GM10248 (cell line): ENCODE results near the gene LY9.

Source experiments
- CTCF ChIA-PET: fragments of 300-600 bp; sonication (Branson Sonifier 250); formaldehyde crosslinking; extraction: SDS; loops from one replicate; lab custom pipeline; 2021; ENCODE audit warnings: antibody characterized with exemption; lab: Yijun Ruan, JAX
- POLR2A ChIA-PET: fragments of 350-650 bp; sonication (Branson Sonifier 250); formaldehyde crosslinking; extraction: SDS; loops from one replicate; lab custom pipeline; 2020; ENCODE audit warnings: antibody characterized with exemption; lab: Yijun Ruan, JAX
- DNase-seq: peaks from one replicate; pipeline ENCODE4 v3.0.0; 2012; ENCODE audit errors: extremely low spot score
- TF ChIP-seq, protein P1 (sequence below): IDR thresholded peaks from 2 replicates; pipeline ENCODE4 v1.5.1; 2012; ENCODE audit warnings: mild to moderate bottlenecking, low read depth; ENCODE audit errors: extremely low read depth, missing control alignments, control extremely low read depth

Gene LY9

DNA sequence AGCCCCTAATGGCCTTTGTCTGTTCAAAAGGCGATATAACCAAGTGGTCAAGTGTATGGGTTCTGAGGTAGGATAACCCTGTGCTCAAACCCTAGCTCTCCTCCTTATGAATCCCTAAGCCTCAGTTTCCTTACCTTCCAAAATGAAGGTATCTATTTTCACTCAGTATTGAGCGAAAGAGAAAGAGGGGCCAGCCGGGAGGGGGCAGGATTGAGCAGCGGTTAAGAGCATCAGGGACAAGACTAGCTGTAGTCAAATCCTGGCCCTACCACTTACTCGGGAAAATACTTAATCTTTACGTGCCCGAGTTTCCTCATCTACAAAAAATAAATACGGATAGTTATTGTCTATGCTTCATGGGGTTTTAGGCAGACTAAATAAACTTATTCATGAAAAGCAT, 25.7 kb downstream of the LY9 start:
- POLR2A ChIA-PET = no interaction called here
- CTCF ChIA-PET = interaction anchor here (1.3 to 2.8 kb wide), 5 partner anchors 10 to 54 kb away, joined by 3 to 10 read pairs (median 4); no protein-coding TSS in a partner anchor
- no peak for DNase-seq
- TF ChIP-seq, protein P1, sequence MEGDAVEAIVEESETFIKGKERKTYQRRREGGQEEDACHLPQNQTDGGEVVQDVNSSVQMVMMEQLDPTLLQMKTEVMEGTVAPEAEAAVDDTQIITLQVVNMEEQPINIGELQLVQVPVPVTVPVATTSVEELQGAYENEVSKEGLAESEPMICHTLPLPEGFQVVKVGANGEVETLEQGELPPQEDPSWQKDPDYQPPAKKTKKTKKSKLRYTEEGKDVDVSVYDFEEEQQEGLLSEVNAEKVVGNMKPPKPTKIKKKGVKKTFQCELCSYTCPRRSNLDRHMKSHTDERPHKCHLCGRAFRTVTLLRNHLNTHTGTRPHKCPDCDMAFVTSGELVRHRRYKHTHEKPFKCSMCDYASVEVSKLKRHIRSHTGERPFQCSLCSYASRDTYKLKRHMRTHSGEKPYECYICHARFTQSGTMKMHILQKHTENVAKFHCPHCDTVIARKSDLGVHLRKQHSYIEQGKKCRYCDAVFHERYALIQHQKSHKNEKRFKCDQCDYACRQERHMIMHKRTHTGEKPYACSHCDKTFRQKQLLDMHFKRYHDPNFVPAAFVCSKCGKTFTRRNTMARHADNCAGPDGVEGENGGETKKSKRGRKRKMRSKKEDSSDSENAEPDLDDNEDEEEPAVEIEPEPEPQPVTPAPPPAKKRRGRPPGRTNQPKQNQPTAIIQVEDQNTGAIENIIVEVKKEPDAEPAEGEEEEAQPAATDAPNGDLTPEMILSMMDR = no peak

DNA sequence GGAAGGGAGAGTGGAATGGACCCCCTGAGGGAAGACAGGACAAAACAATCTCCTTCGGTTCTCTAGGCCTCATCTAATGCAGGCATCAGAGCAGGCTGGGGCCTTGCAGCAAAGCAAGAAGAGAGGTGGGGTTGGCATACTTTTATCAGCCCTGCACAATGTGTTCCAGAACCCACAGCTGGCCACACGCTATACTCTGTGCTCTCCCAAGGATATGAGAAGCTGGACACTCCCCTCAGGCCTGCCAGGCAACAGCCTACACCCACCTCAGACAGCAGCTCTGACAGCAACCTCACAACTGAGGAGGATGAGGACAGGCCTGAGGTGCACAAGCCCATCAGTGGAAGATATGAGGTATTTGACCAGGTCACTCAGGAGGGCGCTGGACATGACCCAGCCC, 27.3 kb downstream of the LY9 start:
- ChIA-PET POLR2A (no interaction called here), CTCF (interaction anchor here (1.5 to 3.7 kb wide), 6 partner anchors 12 to 142 kb away, joined by 3 to 12 read pairs (median 6); no protein-coding TSS in a partner anchor)
- no peak for DNase-seq
- TF ChIP-seq, protein P1 = no peak

DNA sequence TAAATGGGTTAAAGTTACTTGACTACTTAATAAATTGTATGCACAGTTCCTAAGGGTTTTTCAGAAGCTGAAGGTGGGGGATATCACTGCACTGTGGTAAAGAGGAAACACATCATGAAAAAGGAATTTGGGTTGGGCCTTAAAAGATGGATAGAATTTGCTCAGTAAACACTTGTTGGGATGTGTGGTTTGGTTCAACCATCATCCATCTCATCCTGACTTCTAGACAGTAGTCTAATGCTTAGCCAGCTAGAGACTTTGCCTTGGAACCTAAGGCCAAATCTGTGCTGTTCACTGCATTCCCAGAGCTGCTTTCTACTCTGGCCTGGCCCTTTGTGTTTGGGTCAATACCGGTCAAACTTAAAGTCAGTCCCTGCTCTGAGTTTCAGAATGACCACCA, 30.6 kb downstream of the LY9 start:
- TF ChIP-seq, protein P1 = no peak
- CTCF ChIA-PET = interaction anchor here (0.7 to 6.3 kb wide), 10 partner anchors 8 to 99 kb away, joined by 3 to 54 read pairs (median 4); partner anchors contain the start of gene LY9
- no peak for DNase-seq
- POLR2A ChIA-PET = no interaction called here

DNA sequence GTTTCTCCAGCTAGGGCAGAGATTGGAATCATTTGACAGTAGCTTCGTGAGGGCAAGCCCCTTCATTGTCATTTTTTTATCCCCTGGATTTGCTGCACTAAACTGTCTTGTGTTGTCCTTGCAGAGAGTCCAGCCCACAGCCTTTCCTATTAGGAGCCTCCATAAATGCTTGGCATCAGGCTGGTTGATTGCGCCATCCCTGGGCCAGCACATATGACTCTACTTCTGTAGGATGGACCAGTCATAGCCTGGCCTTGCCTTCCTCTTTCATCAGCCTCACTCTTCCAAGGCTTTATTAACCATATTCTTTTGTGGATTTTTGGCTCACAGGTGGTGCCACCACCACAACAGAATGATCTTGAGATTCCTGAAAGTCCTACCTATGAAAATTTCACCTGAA, 31.4 kb downstream of the LY9 start:
- CTCF ChIA-PET = interaction anchor here (1.1 to 6.3 kb wide), 9 partner anchors 8 to 125 kb away, joined by 3 to 55 read pairs (median 4); partner anchors contain the start of genes ITLN2 and LY9
- POLR2A ChIA-PET = no interaction called here

DNA sequence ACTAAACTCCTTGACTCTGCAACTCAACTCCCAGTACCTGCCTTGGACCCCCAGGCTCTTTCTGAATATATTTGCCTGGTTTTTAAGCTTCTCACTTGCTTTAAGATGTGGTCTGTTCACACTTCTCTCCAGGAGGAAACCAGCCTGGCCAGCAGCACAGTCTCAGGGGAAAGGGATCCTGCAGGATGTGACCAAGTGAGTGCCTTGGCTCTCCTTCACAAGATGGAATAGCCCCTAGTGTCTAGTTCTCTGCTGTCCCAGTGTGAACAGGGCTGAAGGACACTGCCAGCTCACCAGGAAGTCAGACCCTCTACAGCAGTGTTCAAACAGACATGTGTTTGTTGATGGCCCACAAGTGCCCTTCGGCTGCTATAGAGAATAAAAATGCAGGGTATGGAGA, 33.8 kb downstream of the LY9 start:
- POLR2A ChIA-PET = no interaction called here
- CTCF ChIA-PET = interaction anchor here (0.8 to 6.3 kb wide), 18 partner anchors 11 to 155 kb away, joined by 3 to 55 read pairs (median 8); partner anchors contain the start of genes ITLN2 and LY9
- TF ChIP-seq, protein P1 = no peak
- DNase-seq = no peak

More for the DNA sequence above, 31.4 kb downstream of the LY9 start:
- no peak for DNase-seq
- TF ChIP-seq, protein P1 = no peak

DNA sequence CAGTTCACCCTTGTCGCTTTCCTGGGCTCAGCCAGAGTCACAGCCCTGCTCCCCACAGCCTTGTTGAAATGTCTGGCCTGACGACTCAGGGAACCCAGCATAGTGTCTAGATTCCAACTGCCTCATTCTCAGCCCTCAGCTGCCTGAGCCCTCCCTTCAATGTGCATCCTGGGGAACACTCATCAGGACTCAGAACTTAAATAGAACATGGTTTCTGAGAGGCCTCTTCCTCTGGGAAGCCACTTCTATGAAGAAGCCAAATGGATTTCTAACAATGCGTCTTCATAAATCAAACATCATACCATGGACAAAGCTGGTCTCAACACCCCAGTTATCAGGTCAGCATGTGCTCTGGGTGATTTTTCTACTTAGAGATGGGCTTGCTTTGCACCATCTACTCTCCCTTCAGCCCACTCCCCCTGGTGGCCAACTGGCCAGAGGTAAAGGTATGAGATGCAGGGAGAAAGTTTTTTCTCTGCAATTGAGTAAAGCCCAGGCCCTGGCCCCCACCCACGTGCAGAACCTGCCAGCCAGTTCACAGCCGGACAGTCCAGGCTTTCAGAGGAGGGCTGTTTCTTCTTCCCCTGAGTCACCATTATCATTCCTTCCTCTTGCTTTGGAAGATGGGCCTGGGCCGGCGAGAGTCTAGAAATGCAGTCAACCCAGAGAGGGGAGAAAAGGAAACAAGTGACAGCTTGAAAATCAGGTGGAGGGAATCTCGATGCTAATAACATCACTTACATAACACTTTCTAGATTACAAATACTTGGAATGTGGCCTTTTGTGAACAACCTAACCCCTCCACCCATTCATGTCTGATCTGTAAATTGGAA, 34.6 kb downstream of the LY9 start:
- DNase-seq = peak; percentile 65
- POLR2A ChIA-PET = no interaction called here

More for the DNA sequence above, 34.6 kb downstream of the LY9 start:
- CTCF ChIA-PET = interaction anchor here (0.8 to 6.3 kb wide), 21 partner anchors 12 to 155 kb away, joined by 3 to 55 read pairs (median 8); partner anchors contain the start of genes ITLN2 and LY9
- TF ChIP-seq, protein P1 = peak; percentile 72
